Hematopoietic multipotent progenitor cell treated with erythropoietin and hydrocortisone succinate and interleukin-3 and kit ligand, for 8 days (in vitro differentiated cells): Measurements from ENCODE around the gene MLN.

Experiments
- DNase-seq: peaks from one replicate; pipeline ENCODE4 v3.0.0-alpha.2; 2015

The MLN gene

GRCh38 chr6:33787954-33788693 lies 15.7 kb downstream of the MLN start:
- peak; percentile 61 for DNase-seq

GRCh38 chr6:33787346-33787953 lies 16.4 kb downstream of the MLN start:
- no peak for DNase-seq

- DNase-seq, result no peak
These were observed 17.1 kb downstream of the MLN start for GRCh38 chr6:33786736-33787135.

GRCh38 chr6:33785778-33786177 lies 18.0 kb downstream of the MLN start:
- no peak for DNase-seq

- DNase-seq, result no peak
These were observed 19.0 kb downstream of the MLN start for GRCh38 chr6:33784787-33785186.

GRCh38 chr6:33783781-33784520 lies 19.9 kb downstream of the MLN start:
- no peak for DNase-seq

GRCh38 chr6:33782561-33782960 lies 21.2 kb downstream of the MLN start:
- DNase-seq, result no peak

GRCh38 chr6:33781131-33781975 lies 22.4 kb downstream of the MLN start:
- no peak for DNase-seq

- no peak for DNase-seq
These were observed 23.9 kb downstream of the MLN start for GRCh38 chr6:33779895-33780294.

GRCh38 chr6:33779290-33779689 lies 24.5 kb downstream of the MLN start:
- DNase-seq, result no peak

- no peak for DNase-seq
These were observed 25.2 kb downstream of the MLN start for GRCh38 chr6:33778444-33779121.

- DNase-seq, result no peak
These were observed 26.1 kb downstream of the MLN start for GRCh38 chr6:33777398-33778388.

GRCh38 chr6:33776764-33777163 lies 27.0 kb downstream of the MLN start:
- no peak for DNase-seq

- DNase-seq, result no peak
These were observed 27.6 kb downstream of the MLN start for GRCh38 chr6:33776186-33776585.

GRCh38 chr6:33774774-33775173 lies 29.0 kb downstream of the MLN start:
- DNase-seq, result no peak

GRCh38 chr6:33772902-33773472 lies 30.8 kb downstream of the MLN start:
- no peak for DNase-seq

GRCh38 chr6:33772082-33772830 lies 31.5 kb downstream of the MLN start:
- DNase-seq, result no peak

- DNase-seq, result peak; percentile 61
These were observed 32.4 kb downstream of the MLN start for GRCh38 chr6:33771146-33772081.

GRCh38 chr6:33770833-33771145 lies 33.0 kb downstream of the MLN start:
- no peak for DNase-seq
